H9 (cell line): ENCODE results near the gene HM13. TPM values are rescaled to one million over a fixed set of nuclear protein-coding genes. Genes with fewer than 3 reads are reported as not detected.

Experiments
- DNase-seq: peaks from one replicate; pipeline ENCODE4 v3.0.0-alpha.2; 2017
- H2AFZ ChIP-seq: one replicate; pipeline ENCODE4 v1.6.1; 2013; ENCODE audit warnings: mild to moderate bottlenecking, low read length, control low read depth, moderate library complexity
- H2AK5ac ChIP-seq: 2 replicates; pipeline ENCODE4 v1.6.1; 2013; ENCODE audit warnings: low read length, control low read depth, mixed read lengths; ENCODE audit not compliant: insufficient read length
- H2BK120ac ChIP-seq: one replicate; pipeline ENCODE4 v1.6.1; 2013; ENCODE audit warnings: low read depth, mild to moderate bottlenecking, low read length, control low read depth, inconsistent platforms; ENCODE audit not compliant: poor library complexity, severe bottlenecking
- H2BK12ac ChIP-seq: 2 replicates; pipeline ENCODE4 v1.6.1; 2013; ENCODE audit warnings: low read length, control low read depth, mixed read lengths, low read depth; ENCODE audit not compliant: insufficient read length
- H2BK15ac ChIP-seq: 2 replicates; pipeline ENCODE4 v1.6.1; 2013; ENCODE audit warnings: low read depth, low read length, control low read depth
- H2BK20ac ChIP-seq: one replicate; pipeline ENCODE4 v1.6.1; 2013; ENCODE audit warnings: low read depth, mild to moderate bottlenecking, low read length, control low read depth, inconsistent platforms; ENCODE audit not compliant: poor library complexity, severe bottlenecking
- H2BK5ac ChIP-seq: 2 replicates; pipeline ENCODE4 v1.6.1; 2013; ENCODE audit warnings: low read length, control low read depth, mixed read lengths; ENCODE audit not compliant: insufficient read length
- H3K14ac ChIP-seq: 2 replicates; pipeline ENCODE4 v1.6.1; 2013; ENCODE audit warnings: low read length, control low read depth; ENCODE audit not compliant: insufficient read depth
- H3K18ac ChIP-seq: 2 replicates; pipeline ENCODE4 v1.6.1; 2013; ENCODE audit warnings: low read depth, mild to moderate bottlenecking, mixed read lengths, low read length, control low read depth; ENCODE audit not compliant: insufficient read length
- H3K23ac ChIP-seq: 2 replicates; pipeline ENCODE4 v1.6.1; 2013; ENCODE audit warnings: low read length, control low read depth, mixed read lengths, low read depth; ENCODE audit not compliant: insufficient read length
- H3K23me2 ChIP-seq: 2 replicates; pipeline ENCODE4 v1.6.1; 2013; ENCODE audit warnings: low read depth, mild to moderate bottlenecking, mixed read lengths, low read length, control low read depth; ENCODE audit not compliant: insufficient read length, poor library complexity, severe bottlenecking
- H3K27ac ChIP-seq: 2 replicates; pipeline ENCODE4 v1.5.1; 2013; ENCODE audit warnings: low read length, control low read depth, mixed read lengths, low read depth; ENCODE audit not compliant: insufficient read length
- H3K27me3 ChIP-seq: 2 replicates; pipeline ENCODE4 v1.6.1; 2013; ENCODE audit warnings: low read length, control low read depth, inconsistent platforms; ENCODE audit not compliant: insufficient read depth
- H3K4ac ChIP-seq: 2 replicates; pipeline ENCODE4 v1.6.1; 2013; ENCODE audit warnings: low read depth, mild to moderate bottlenecking, control low read depth, inconsistent platforms, low read length, moderate library complexity
- H3K4me1 ChIP-seq: 2 replicates; pipeline ENCODE4 v1.6.1; 2013; ENCODE audit warnings: low read length, control low read depth, inconsistent platforms; ENCODE audit not compliant: insufficient read depth
- H3K4me2 ChIP-seq: 2 replicates; pipeline ENCODE4 v1.6.1; 2013; ENCODE audit warnings: low read length, control low read depth, mixed read lengths; ENCODE audit not compliant: insufficient read length, insufficient read depth
- H3K56ac ChIP-seq: 2 replicates; pipeline ENCODE4 v1.6.1; 2013; ENCODE audit warnings: low read depth, mild to moderate bottlenecking, mixed read lengths, low read length, control low read depth; ENCODE audit not compliant: insufficient read length
- H3K79me1 ChIP-seq: 2 replicates; pipeline ENCODE4 v1.6.1; 2013; ENCODE audit warnings: low read depth, mild to moderate bottlenecking, moderate library complexity, low read length, control low read depth, inconsistent platforms; ENCODE audit not compliant: insufficient read depth, poor library complexity, severe bottlenecking
- H3K79me2 ChIP-seq: 2 replicates; pipeline ENCODE4 v1.6.1; 2013; ENCODE audit warnings: low read length, control low read depth, inconsistent platforms; ENCODE audit not compliant: insufficient read depth
- H3K9ac ChIP-seq: 2 replicates; pipeline ENCODE4 v1.6.1; 2013; ENCODE audit warnings: low read length, control low read depth, mixed read lengths; ENCODE audit not compliant: insufficient read length; ENCODE audit errors: extremely low read depth
- H3K9me3 ChIP-seq: one replicate; pipeline ENCODE4 v1.6.1; 2013; ENCODE audit warnings: low read depth, low read length, inconsistent platforms; ENCODE audit not compliant: control insufficient read depth
- H3T11ph ChIP-seq: one replicate; pipeline ENCODE4 v1.6.1; 2013; ENCODE audit warnings: mild to moderate bottlenecking, low read length, control low read depth, inconsistent platforms
- H4K20me1 ChIP-seq: one replicate; pipeline ENCODE4 v1.6.1; 2013; ENCODE audit not compliant: control insufficient read depth, insufficient read length, insufficient read depth
- H4K5ac ChIP-seq: 2 replicates; pipeline ENCODE4 v1.6.1; 2013; ENCODE audit warnings: low read depth, mild to moderate bottlenecking, mixed read lengths, low read length, control low read depth; ENCODE audit not compliant: insufficient read length
- H4K8ac ChIP-seq: replicated peaks from 2 replicates; pipeline ENCODE4 v1.6.1; 2013; ENCODE audit warnings: low read length, control low read depth, mixed read lengths, low read depth; ENCODE audit not compliant: insufficient read length
- H4K91ac ChIP-seq: 2 replicates; pipeline ENCODE4 v1.6.1; 2013; ENCODE audit warnings: low read depth, mild to moderate bottlenecking, moderate library complexity, mixed read lengths, low read length, control low read depth; ENCODE audit not compliant: insufficient read length
- H3K27ac Mint-ChIP-seq, 3 experiments: 2 replicates in 2 of 3; 3 replicates in 1 of 3; pipeline ENCODE4 v1.8.0; 2020 to 2021; ENCODE audit warnings: mixed read lengths in 3 of 3, mild to moderate bottlenecking in 1 of 3, moderate library complexity in 1 of 3
- H3K27me3 Mint-ChIP-seq: 2 replicates; pipeline ENCODE4 v1.8.0; 2021; ENCODE audit warnings: low read depth, mild to moderate bottlenecking, moderate library complexity, mixed read lengths
- H3K36me3 Mint-ChIP-seq, 3 experiments: 2 replicates in 2 of 3; 3 replicates in 1 of 3; pipeline ENCODE4 v1.8.0; 2020 to 2021; ENCODE audit warnings: low read depth in 3 of 3, mixed read lengths in 3 of 3; ENCODE audit not compliant: insufficient read depth in 1 of 3
- H3K4me1 Mint-ChIP-seq, 2 experiments: 2 replicates each; pipeline ENCODE4 v1.8.0; 2020; ENCODE audit warnings: mixed read lengths in 2 of 2
- H3K4me3 Mint-ChIP-seq, 2 experiments: 2 replicates in 1 of 2; 3 replicates in 1 of 2; pipeline ENCODE4 v1.8.0; 2020 to 2021; ENCODE audit warnings: mild to moderate bottlenecking in 2 of 2, mixed read lengths in 2 of 2, moderate library complexity in 1 of 2
- H3K9me3 Mint-ChIP-seq, 2 experiments: 2 replicates in 1 of 2; 3 replicates in 1 of 2; pipeline ENCODE4 v1.8.0; 2020; ENCODE audit warnings: mild to moderate bottlenecking in 2 of 2, mixed read lengths in 2 of 2, moderate library complexity in 1 of 2
- WGBS: extraction: QIAGEN DNeasy Blood & Tissue Kit; methylation state at CpG from one replicate; pipeline ENCODE4 v1.1.7; 2013; ENCODE audit warnings: missing lambda C conversion rate, low lambda C conversion rate, mixed read lengths; ENCODE audit not compliant: insufficient read length; ENCODE audit errors: extremely low coverage; 5-methylcytosine and 5-hydroxymethylcytosine counted together
- total RNA-seq: library from RNA; stranded (reverse); gene quantifications from 2 replicates; pipeline ENCODE4 v1.2.1, GENCODE V29; 2021
- TF ChIP-seq, protein P1 (sequence below): fragments of 200-600 bp; sonication (generic); conservative IDR thresholded peaks from 3 replicates; pipeline ENCODE4 v1.8.0; 2021; ENCODE audit warnings: antibody characterized with exemption, mild to moderate bottlenecking

HM13 gene
- total RNA-seq, 1 experiment from 2014 or later = 169 TPM

DNA sequence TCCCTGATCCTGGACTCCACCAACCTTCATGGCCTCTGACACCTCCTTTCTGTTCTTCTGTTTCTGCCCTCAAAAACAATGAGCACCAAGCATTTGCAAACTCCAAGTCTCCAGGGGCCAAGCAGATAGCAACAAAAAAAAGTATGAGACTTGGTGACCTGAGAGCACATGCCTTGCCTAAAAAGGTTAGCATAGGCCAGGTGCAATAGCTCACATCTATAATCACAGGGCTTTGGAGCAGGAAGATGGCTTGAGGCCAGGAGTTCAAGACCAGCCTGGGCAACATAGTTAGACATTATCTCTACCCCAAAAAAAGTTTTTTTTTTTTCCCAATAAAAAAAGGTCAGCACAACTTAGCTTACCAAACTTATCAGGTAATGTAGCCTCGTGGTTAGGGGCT, 13.7 kb upstream of the HM13 start:
- TF ChIP-seq, protein P1, sequence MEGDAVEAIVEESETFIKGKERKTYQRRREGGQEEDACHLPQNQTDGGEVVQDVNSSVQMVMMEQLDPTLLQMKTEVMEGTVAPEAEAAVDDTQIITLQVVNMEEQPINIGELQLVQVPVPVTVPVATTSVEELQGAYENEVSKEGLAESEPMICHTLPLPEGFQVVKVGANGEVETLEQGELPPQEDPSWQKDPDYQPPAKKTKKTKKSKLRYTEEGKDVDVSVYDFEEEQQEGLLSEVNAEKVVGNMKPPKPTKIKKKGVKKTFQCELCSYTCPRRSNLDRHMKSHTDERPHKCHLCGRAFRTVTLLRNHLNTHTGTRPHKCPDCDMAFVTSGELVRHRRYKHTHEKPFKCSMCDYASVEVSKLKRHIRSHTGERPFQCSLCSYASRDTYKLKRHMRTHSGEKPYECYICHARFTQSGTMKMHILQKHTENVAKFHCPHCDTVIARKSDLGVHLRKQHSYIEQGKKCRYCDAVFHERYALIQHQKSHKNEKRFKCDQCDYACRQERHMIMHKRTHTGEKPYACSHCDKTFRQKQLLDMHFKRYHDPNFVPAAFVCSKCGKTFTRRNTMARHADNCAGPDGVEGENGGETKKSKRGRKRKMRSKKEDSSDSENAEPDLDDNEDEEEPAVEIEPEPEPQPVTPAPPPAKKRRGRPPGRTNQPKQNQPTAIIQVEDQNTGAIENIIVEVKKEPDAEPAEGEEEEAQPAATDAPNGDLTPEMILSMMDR = no peak
- no peak overlapping the region for H2AK5ac ChIP-seq
- H3K79me2 ChIP-seq = no peaks in the 10 kb centered on the region
- WGBS = no CpG with 5 or more reads among the region's 1 CpG
- H4K8ac ChIP-seq = no peak overlapping the region
- no peak overlapping the region for H3K18ac ChIP-seq
- Mint-ChIP-seq H3K27me3 (peaks cover 19% of the 10 kb centered on the region), H3K36me3 (peaks cover 0 to 20% (median 0%) of the 10 kb centered on the region in 3 experiments; a peak in 3 of 7 replicates), H3K4me3 (no peak overlapping the region), H3K27ac (no peak overlapping the region), H3K4me1 (no peaks in the 10 kb centered on the region), H3K9me3 (peaks cover 63 to 91% of the 10 kb centered on the region in 2 experiments)
- DNase-seq = no peak
- no peak overlapping the region for H3K14ac ChIP-seq
- no peaks in the 10 kb centered on the region for H3K4me1 ChIP-seq
- H3K4ac ChIP-seq = no peak overlapping the region
- no peak overlapping the region for H3K23ac ChIP-seq
- no peak overlapping the region for H2BK15ac ChIP-seq
- no peak overlapping the region for H2AFZ ChIP-seq
- H4K5ac ChIP-seq = no peak overlapping the region
- no peak overlapping the region for H2BK20ac ChIP-seq
- no peaks in the 10 kb centered on the region for H3K27me3 ChIP-seq
- H3K9ac ChIP-seq = no peak overlapping the region
- no peak overlapping the region for H3K27ac ChIP-seq
- H2BK12ac ChIP-seq = no peak overlapping the region
- H3T11ph ChIP-seq = no peak overlapping the region
- no peak overlapping the region for H3K56ac ChIP-seq
- no peak overlapping the region for H2BK120ac ChIP-seq
- no peaks in the 10 kb centered on the region for H4K20me1 ChIP-seq
- H2BK5ac ChIP-seq = no peak overlapping the region
- no peaks in the 10 kb centered on the region for H3K23me2 ChIP-seq
- H3K79me1 ChIP-seq = no peaks in the 10 kb centered on the region
- no peak overlapping the region for H3K4me2 ChIP-seq
- no peak overlapping the region for H4K91ac ChIP-seq
- peaks cover 29% of the 10 kb centered on the region for H3K9me3 ChIP-seq
